H9 (cell line): ENCODE results near the gene CDYL. TPM values are rescaled to one million over a fixed set of nuclear protein-coding genes. Genes with fewer than 3 reads are reported as not detected.
A peak's percentile ranks its signal among the peaks of the same experiment; 100 is the strongest.

Source experiments
- DNase-seq: peaks from one replicate; pipeline ENCODE4 v3.0.0-alpha.2; 2017
- H2AFZ ChIP-seq: one replicate; pipeline ENCODE4 v1.6.1; 2013; ENCODE audit warnings: mild to moderate bottlenecking, low read length, control low read depth, moderate library complexity
- H2AK5ac ChIP-seq: 2 replicates; pipeline ENCODE4 v1.6.1; 2013; ENCODE audit warnings: low read length, control low read depth, mixed read lengths; ENCODE audit not compliant: insufficient read length
- H2BK120ac ChIP-seq: one replicate; pipeline ENCODE4 v1.6.1; 2013; ENCODE audit warnings: low read depth, mild to moderate bottlenecking, low read length, control low read depth, inconsistent platforms; ENCODE audit not compliant: poor library complexity, severe bottlenecking
- H2BK12ac ChIP-seq: 2 replicates; pipeline ENCODE4 v1.6.1; 2013; ENCODE audit warnings: low read length, control low read depth, mixed read lengths, low read depth; ENCODE audit not compliant: insufficient read length
- H2BK15ac ChIP-seq: 2 replicates; pipeline ENCODE4 v1.6.1; 2013; ENCODE audit warnings: low read depth, low read length, control low read depth
- H2BK20ac ChIP-seq: one replicate; pipeline ENCODE4 v1.6.1; 2013; ENCODE audit warnings: low read depth, mild to moderate bottlenecking, low read length, control low read depth, inconsistent platforms; ENCODE audit not compliant: poor library complexity, severe bottlenecking
- H2BK5ac ChIP-seq: 2 replicates; pipeline ENCODE4 v1.6.1; 2013; ENCODE audit warnings: low read length, control low read depth, mixed read lengths; ENCODE audit not compliant: insufficient read length
- H3K14ac ChIP-seq: 2 replicates; pipeline ENCODE4 v1.6.1; 2013; ENCODE audit warnings: low read length, control low read depth; ENCODE audit not compliant: insufficient read depth
- H3K18ac ChIP-seq: 2 replicates; pipeline ENCODE4 v1.6.1; 2013; ENCODE audit warnings: low read depth, mild to moderate bottlenecking, mixed read lengths, low read length, control low read depth; ENCODE audit not compliant: insufficient read length
- H3K23ac ChIP-seq: 2 replicates; pipeline ENCODE4 v1.6.1; 2013; ENCODE audit warnings: low read length, control low read depth, mixed read lengths, low read depth; ENCODE audit not compliant: insufficient read length
- H3K23me2 ChIP-seq: 2 replicates; pipeline ENCODE4 v1.6.1; 2013; ENCODE audit warnings: low read depth, mild to moderate bottlenecking, mixed read lengths, low read length, control low read depth; ENCODE audit not compliant: insufficient read length, poor library complexity, severe bottlenecking
- H3K27ac ChIP-seq: 2 replicates; pipeline ENCODE4 v1.5.1; 2013; ENCODE audit warnings: low read length, control low read depth, mixed read lengths, low read depth; ENCODE audit not compliant: insufficient read length
- H3K27me3 ChIP-seq: 2 replicates; pipeline ENCODE4 v1.6.1; 2013; ENCODE audit warnings: low read length, control low read depth, inconsistent platforms; ENCODE audit not compliant: insufficient read depth
- H3K4ac ChIP-seq: 2 replicates; pipeline ENCODE4 v1.6.1; 2013; ENCODE audit warnings: low read depth, mild to moderate bottlenecking, control low read depth, inconsistent platforms, low read length, moderate library complexity
- H3K4me1 ChIP-seq: 2 replicates; pipeline ENCODE4 v1.6.1; 2013; ENCODE audit warnings: low read length, control low read depth, inconsistent platforms; ENCODE audit not compliant: insufficient read depth
- H3K4me2 ChIP-seq: 2 replicates; pipeline ENCODE4 v1.6.1; 2013; ENCODE audit warnings: low read length, control low read depth, mixed read lengths; ENCODE audit not compliant: insufficient read length, insufficient read depth
- H3K56ac ChIP-seq: 2 replicates; pipeline ENCODE4 v1.6.1; 2013; ENCODE audit warnings: low read depth, mild to moderate bottlenecking, mixed read lengths, low read length, control low read depth; ENCODE audit not compliant: insufficient read length
- H3K79me1 ChIP-seq: 2 replicates; pipeline ENCODE4 v1.6.1; 2013; ENCODE audit warnings: low read depth, mild to moderate bottlenecking, moderate library complexity, low read length, control low read depth, inconsistent platforms; ENCODE audit not compliant: insufficient read depth, poor library complexity, severe bottlenecking
- H3K79me2 ChIP-seq: 2 replicates; pipeline ENCODE4 v1.6.1; 2013; ENCODE audit warnings: low read length, control low read depth, inconsistent platforms; ENCODE audit not compliant: insufficient read depth
- H3K9ac ChIP-seq: 2 replicates; pipeline ENCODE4 v1.6.1; 2013; ENCODE audit warnings: low read length, control low read depth, mixed read lengths; ENCODE audit not compliant: insufficient read length; ENCODE audit errors: extremely low read depth
- H3K9me3 ChIP-seq: one replicate; pipeline ENCODE4 v1.6.1; 2013; ENCODE audit warnings: low read depth, low read length, inconsistent platforms; ENCODE audit not compliant: control insufficient read depth
- H3T11ph ChIP-seq: one replicate; pipeline ENCODE4 v1.6.1; 2013; ENCODE audit warnings: mild to moderate bottlenecking, low read length, control low read depth, inconsistent platforms
- H4K20me1 ChIP-seq: one replicate; pipeline ENCODE4 v1.6.1; 2013; ENCODE audit not compliant: control insufficient read depth, insufficient read length, insufficient read depth
- H4K5ac ChIP-seq: 2 replicates; pipeline ENCODE4 v1.6.1; 2013; ENCODE audit warnings: low read depth, mild to moderate bottlenecking, mixed read lengths, low read length, control low read depth; ENCODE audit not compliant: insufficient read length
- H4K8ac ChIP-seq: replicated peaks from 2 replicates; pipeline ENCODE4 v1.6.1; 2013; ENCODE audit warnings: low read length, control low read depth, mixed read lengths, low read depth; ENCODE audit not compliant: insufficient read length
- H4K91ac ChIP-seq: 2 replicates; pipeline ENCODE4 v1.6.1; 2013; ENCODE audit warnings: low read depth, mild to moderate bottlenecking, moderate library complexity, mixed read lengths, low read length, control low read depth; ENCODE audit not compliant: insufficient read length
- H3K27ac Mint-ChIP-seq, 3 experiments: 2 replicates in 2 of 3; 3 replicates in 1 of 3; pipeline ENCODE4 v1.8.0; 2020 to 2021; ENCODE audit warnings: mixed read lengths in 3 of 3, mild to moderate bottlenecking in 1 of 3, moderate library complexity in 1 of 3
- H3K27me3 Mint-ChIP-seq: 2 replicates; pipeline ENCODE4 v1.8.0; 2021; ENCODE audit warnings: low read depth, mild to moderate bottlenecking, moderate library complexity, mixed read lengths
- H3K36me3 Mint-ChIP-seq, 3 experiments: 2 replicates in 2 of 3; 3 replicates in 1 of 3; pipeline ENCODE4 v1.8.0; 2020 to 2021; ENCODE audit warnings: low read depth in 3 of 3, mixed read lengths in 3 of 3; ENCODE audit not compliant: insufficient read depth in 1 of 3
- H3K4me1 Mint-ChIP-seq, 2 experiments: 2 replicates each; pipeline ENCODE4 v1.8.0; 2020; ENCODE audit warnings: mixed read lengths in 2 of 2
- H3K4me3 Mint-ChIP-seq, 2 experiments: 2 replicates in 1 of 2; 3 replicates in 1 of 2; pipeline ENCODE4 v1.8.0; 2020 to 2021; ENCODE audit warnings: mild to moderate bottlenecking in 2 of 2, mixed read lengths in 2 of 2, moderate library complexity in 1 of 2
- H3K9me3 Mint-ChIP-seq, 2 experiments: 2 replicates in 1 of 2; 3 replicates in 1 of 2; pipeline ENCODE4 v1.8.0; 2020; ENCODE audit warnings: mild to moderate bottlenecking in 2 of 2, mixed read lengths in 2 of 2, moderate library complexity in 1 of 2
- WGBS: extraction: QIAGEN DNeasy Blood & Tissue Kit; methylation state at CpG from one replicate; pipeline ENCODE4 v1.1.7; 2013; ENCODE audit warnings: missing lambda C conversion rate, low lambda C conversion rate, mixed read lengths; ENCODE audit not compliant: insufficient read length; ENCODE audit errors: extremely low coverage; 5-methylcytosine and 5-hydroxymethylcytosine counted together
- total RNA-seq: library from RNA; stranded (reverse); gene quantifications from 2 replicates; pipeline ENCODE4 v1.2.1, GENCODE V29; 2021
- TF ChIP-seq, protein P1 (sequence below): fragments of 200-600 bp; sonication (generic); conservative IDR thresholded peaks from 3 replicates; pipeline ENCODE4 v1.8.0; 2021; ENCODE audit warnings: antibody characterized with exemption, mild to moderate bottlenecking

Gene CDYL
- total RNA-seq, 1 experiment from 2014 or later: 95.0 TPM

DNA sequence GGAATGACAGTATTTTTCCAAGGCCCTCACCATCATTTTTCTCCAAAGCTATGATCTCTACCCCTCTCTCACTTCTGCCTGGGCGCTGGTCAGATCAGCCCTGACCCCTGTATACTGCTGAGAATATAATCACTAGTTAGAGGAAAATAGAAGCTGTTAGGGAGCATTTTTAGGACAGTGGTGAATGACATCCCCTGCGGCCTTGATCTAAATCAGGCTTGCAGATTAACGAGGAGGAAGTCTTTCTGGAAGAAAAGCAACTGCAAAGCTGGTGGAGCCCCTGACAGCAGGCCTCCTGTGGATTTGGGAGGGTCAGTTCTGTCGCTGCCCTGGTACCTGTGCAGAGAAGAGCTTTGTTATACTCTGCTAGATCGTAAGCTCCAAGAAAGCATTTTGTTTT is 119.8 kb downstream of the CDYL start:
- peaks cover 9% of the 10 kb centered on the region; the same call in 1 of the 2 replicates for H3K79me2 ChIP-seq
- Mint-ChIP-seq H3K27ac (peak overlapping the region in 2 of 3 experiments; percentile 36 to 81; a peak in 4 of 7 replicates), H3K27me3 (no peaks in the 10 kb centered on the region), H3K36me3 (peaks cover 58 to 61% (median 59%) of the 10 kb centered on the region in 3 experiments), H3K4me3 (no peak overlapping the region), H3K9me3 (no peaks in the 10 kb centered on the region), H3K4me1 (peaks cover 15 to 21% of the 10 kb centered on the region in 2 experiments; a peak in 3 of 4 replicates)
- no peaks in the 10 kb centered on the region for H3K9me3 ChIP-seq
- no peak overlapping the region for H2BK15ac ChIP-seq
- peaks cover 18% of the 10 kb centered on the region for H3K79me1 ChIP-seq
- no peak overlapping the region for H3T11ph ChIP-seq
- TF ChIP-seq, protein P1, sequence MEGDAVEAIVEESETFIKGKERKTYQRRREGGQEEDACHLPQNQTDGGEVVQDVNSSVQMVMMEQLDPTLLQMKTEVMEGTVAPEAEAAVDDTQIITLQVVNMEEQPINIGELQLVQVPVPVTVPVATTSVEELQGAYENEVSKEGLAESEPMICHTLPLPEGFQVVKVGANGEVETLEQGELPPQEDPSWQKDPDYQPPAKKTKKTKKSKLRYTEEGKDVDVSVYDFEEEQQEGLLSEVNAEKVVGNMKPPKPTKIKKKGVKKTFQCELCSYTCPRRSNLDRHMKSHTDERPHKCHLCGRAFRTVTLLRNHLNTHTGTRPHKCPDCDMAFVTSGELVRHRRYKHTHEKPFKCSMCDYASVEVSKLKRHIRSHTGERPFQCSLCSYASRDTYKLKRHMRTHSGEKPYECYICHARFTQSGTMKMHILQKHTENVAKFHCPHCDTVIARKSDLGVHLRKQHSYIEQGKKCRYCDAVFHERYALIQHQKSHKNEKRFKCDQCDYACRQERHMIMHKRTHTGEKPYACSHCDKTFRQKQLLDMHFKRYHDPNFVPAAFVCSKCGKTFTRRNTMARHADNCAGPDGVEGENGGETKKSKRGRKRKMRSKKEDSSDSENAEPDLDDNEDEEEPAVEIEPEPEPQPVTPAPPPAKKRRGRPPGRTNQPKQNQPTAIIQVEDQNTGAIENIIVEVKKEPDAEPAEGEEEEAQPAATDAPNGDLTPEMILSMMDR: no peak
- H3K4me1 ChIP-seq: no peaks in the 10 kb centered on the region
- H2AK5ac ChIP-seq: no peak overlapping the region
- no peak overlapping the region for H3K56ac ChIP-seq
- no peak overlapping the region for H3K23ac ChIP-seq
- no peak overlapping the region for H3K9ac ChIP-seq
- H4K8ac ChIP-seq: no peak overlapping the region
- no peaks in the 10 kb centered on the region for H3K27me3 ChIP-seq
- H2BK12ac ChIP-seq: no peak overlapping the region
- H2BK5ac ChIP-seq: no peak overlapping the region
- no peak overlapping the region for H3K18ac ChIP-seq
- no peak overlapping the region for H4K5ac ChIP-seq
- no peak overlapping the region for H3K14ac ChIP-seq
- no peak overlapping the region for H2AFZ ChIP-seq
- no peak overlapping the region for H3K4ac ChIP-seq
- H2BK20ac ChIP-seq: no peak overlapping the region
- peak; percentile 20 for DNase-seq
- H3K27ac ChIP-seq: no peak overlapping the region
- H4K91ac ChIP-seq: no peak overlapping the region
- H3K4me2 ChIP-seq: no peak overlapping the region
- H4K20me1 ChIP-seq: no peaks in the 10 kb centered on the region
- no peaks in the 10 kb centered on the region for H3K23me2 ChIP-seq
- WGBS: no CpG with 5 or more reads among the region's 5 CpGs
- no peak overlapping the region for H2BK120ac ChIP-seq
